K562 (cell line): ENCODE results near the gene ABCF2. TPM values are rescaled to one million over a fixed set of nuclear protein-coding genes. Genes with fewer than 3 reads are reported as not detected.
A peak's percentile ranks its signal among the peaks of the same experiment; 100 is the strongest.

Experiments
- BRCA1 ChIP-seq, 2 experiments: fragments of 450-650 bp in 1 of 2; sonication (generic) in 1 of 2; formaldehyde crosslinking in 1 of 2; IDR thresholded peaks; 2 replicates each; pipeline versions ENCODE4 v1.5.0 to v1.6.1; 2017 to 2020; ENCODE audit warnings: mild to moderate bottlenecking in 1 of 2, missing genetic modification reagents in 1 of 2
- CREBBP ChIP-seq: IDR thresholded peaks from one replicate; pipeline ENCODE4 v1.6.1; 2012; ENCODE audit warnings: low read depth, mild to moderate bottlenecking, control low read depth, inconsistent platforms, low read length
- CUX1 ChIP-seq: fragments of 200-800 bp; sonication (Bioruptor generic); IDR thresholded peaks from 2 replicates; pipeline ENCODE4 v1.6.1; 2016; ENCODE audit warnings: missing genetic modification characterization, missing compliant biosample characterization
- HMBOX1 ChIP-seq: sonication (generic); IDR thresholded peaks from 2 replicates; pipeline ENCODE4 v1.6.1; 2016
- MITF ChIP-seq: IDR thresholded peaks from 2 replicates; pipeline ENCODE4 v1.6.1; 2014; ENCODE audit warnings: antibody characterized with exemption
- NFIC ChIP-seq: fragments of 450-650 bp; IDR thresholded peaks from 2 replicates; pipeline ENCODE4 v1.6.1; 2017; ENCODE audit warnings: mild to moderate bottlenecking, inconsistent platforms
- NFRKB ChIP-seq: fragments of 450-650 bp; IDR thresholded peaks from 2 replicates; pipeline ENCODE4 v1.6.1; 2016; ENCODE audit warnings: low read depth
- RBFOX2 ChIP-seq: fragments of 200-400 bp; formaldehyde crosslinking; IDR thresholded peaks from 2 replicates; pipeline ENCODE4 v1.6.1; 2017; ENCODE audit warnings: low read depth, mild to moderate bottlenecking, low read length, moderate library complexity
- RBM25 ChIP-seq: fragments of 200-400 bp; formaldehyde crosslinking; IDR thresholded peaks from 2 replicates; pipeline ENCODE4 v1.6.1; 2018; ENCODE audit warnings: low read length, low read depth, moderate library complexity; ENCODE audit not compliant: severe bottlenecking
- ZNF124 ChIP-seq: sonication (generic); formaldehyde crosslinking; IDR thresholded peaks from 2 replicates; pipeline ENCODE4 v1.8.1; 2022; ENCODE audit warnings: missing genetic modification reagents
- ZNF174 ChIP-seq: fragments of 250-450 bp; sonication (Bioruptor Pico); IDR thresholded peaks from 2 replicates; pipeline ENCODE4 v1.4.0; 2020; ENCODE audit warnings: mild to moderate bottlenecking
- ZNF512 ChIP-seq: IDR thresholded peaks from 2 replicates; pipeline ENCODE4 v1.6.1; 2016; ENCODE audit warnings: missing genetic modification characterization, missing compliant biosample characterization
- polyA plus RNA-seq, 8 experiments: library from polyadenylated mRNA; depleted of rRNA in 4 of 8; stranded (reverse) in 5 of 8; unstranded in 3 of 8; fragments of >200 nt; fragmentation: Nextera tagmentation in 2 of 8; fragmentation: Illumina TruSeq in 1 of 8; extraction: Ambion mirVana in 2 of 8; extraction: Trizol in 1 of 8; gene quantifications; 2 replicates each; pipeline versions ENCODE4 v1.2.1 to v1.2.3, GENCODE V29; 2011 to 2014; ENCODE audit warnings: inconsistent platforms in 1 of 8, missing spikeins in 1 of 8
- total RNA-seq, 7 experiments: library from RNA; depleted of rRNA in 6 of 7; stranded (reverse); fragments of >200 nt in 6 of 7; fragmentation: Illumina TruSeq in 2 of 7; extraction: Trizol in 2 of 7; gene quantifications; 2 replicates each; pipeline versions ENCODE4 v1.2.1 to v1.2.3, GENCODE V29; 2011 to 2021; ENCODE audit warnings: low replicate concordance in 1 of 7
- TF ChIP-seq, protein P1 (sequence below), 2 experiments: fragments of 450-650 bp in 1 of 2; sonication (generic) in 1 of 2; formaldehyde crosslinking in 1 of 2; IDR thresholded peaks in 1 of 2; conservative IDR thresholded peaks in 1 of 2; 2 replicates each; pipeline versions ENCODE4 v1.6.1 to v1.8.1; 2016 to 2023; ENCODE audit warnings: mild to moderate bottlenecking in 2 of 2, moderate library complexity in 2 of 2, inconsistent platforms in 1 of 2, missing genetic modification reagents in 1 of 2

ABCF2 gene
- total and polyA plus RNA-seq, 9 of the 15 experiments (the other 6 are each of a cell fraction or from before 2014, with no cell fraction given) = 62.1 to 224 (median 113) TPM

DNA sequence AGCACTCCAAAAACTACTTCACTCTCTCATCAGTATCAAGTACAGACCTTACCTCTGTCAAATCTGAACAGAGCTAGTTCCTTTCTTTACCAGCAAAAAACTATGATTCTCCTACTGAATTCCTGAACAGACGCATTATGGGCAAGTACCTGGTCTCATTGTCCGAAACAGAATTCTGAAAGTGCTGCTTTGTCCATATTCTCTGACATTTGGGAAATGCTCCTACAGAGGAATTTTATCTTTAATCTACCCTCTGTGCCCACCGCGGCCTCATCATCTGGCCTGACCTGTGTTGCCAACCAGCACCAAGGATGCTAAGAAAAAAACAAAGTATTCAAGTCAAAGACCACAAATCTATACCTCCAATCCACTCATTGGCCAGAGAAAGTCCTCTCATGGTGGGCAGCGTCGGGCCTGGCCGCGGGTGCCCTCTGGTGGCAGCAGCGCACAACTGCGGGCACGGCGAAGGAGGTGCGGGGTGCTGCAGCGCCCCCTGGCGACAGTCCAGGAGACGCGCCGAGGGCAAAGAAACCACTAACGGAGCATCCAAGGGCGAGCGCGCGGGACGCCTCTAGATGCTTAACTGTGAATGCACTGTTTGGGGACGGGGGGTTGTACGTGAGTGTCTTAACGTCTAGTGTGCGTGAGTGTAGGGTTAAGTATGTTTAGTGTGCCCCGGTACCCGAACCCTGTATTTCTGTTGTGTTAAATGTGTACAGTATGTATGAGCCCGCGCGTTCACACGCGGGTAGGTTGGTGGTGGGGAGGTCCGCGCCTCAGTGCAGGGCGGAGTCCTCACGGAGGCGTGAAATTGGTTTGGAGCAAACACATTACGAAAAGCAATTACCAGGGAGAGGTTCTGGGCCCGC lies 54.5 kb downstream of the ABCF2 start (continued):
- peak; percentile 54 for TF ChIP-seq NFIC
- TF ChIP-seq ZNF174 = no peak
- TF ChIP-seq CREBBP = no peak
- TF ChIP-seq MITF = no peak
- TF ChIP-seq ZNF512 (tag) = no peak
- no peak for TF ChIP-seq NFRKB
- TF ChIP-seq BRCA1 (IDR thresholded peaks at IDR 0.05) = no peak
- TF ChIP-seq BRCA1 (CRISPR knock-in tag; IDR thresholded peaks at IDR 0.05) = no peak
- TF ChIP-seq HMBOX1 = no peak
- TF ChIP-seq RBFOX2 = peak; percentile 49
- TF ChIP-seq CUX1 (CRISPR knock-in tag) = no peak
- TF ChIP-seq RBM25 = no peak
- TF ChIP-seq, protein P1, sequence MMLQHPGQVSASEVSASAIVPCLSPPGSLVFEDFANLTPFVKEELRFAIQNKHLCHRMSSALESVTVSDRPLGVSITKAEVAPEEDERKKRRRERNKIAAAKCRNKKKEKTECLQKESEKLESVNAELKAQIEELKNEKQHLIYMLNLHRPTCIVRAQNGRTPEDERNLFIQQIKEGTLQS (IDR thresholded peaks at IDR 0.05) = no peak
- TF ChIP-seq, protein P1 (CRISPR knock-in tag; conservative IDR thresholded peaks at IDR 0.05) = peak; percentile 84
- no peak for TF ChIP-seq ZNF124 (CRISPR knock-in tag)
